Activated naive CD4-positive, alpha-beta T cell treated with Interleukin-2 at 50 U/mL for 16 hours (primary cell): Measurements from ENCODE around the gene MAT1A.

Experiments used
- DNase-seq: peaks from one replicate; pipeline ENCODE4 v3.0.0-alpha.2; 2020

MAT1A gene

GRCh38 chr10:80281784-80282765 lies 7.4 kb downstream of the MAT1A start:
- DNase-seq = no peak

GRCh38 chr10:80281292-80281691 lies 8.2 kb downstream of the MAT1A start:
- no peak for DNase-seq

GRCh38 chr10:80280071-80280800 lies 9.2 kb downstream of the MAT1A start:
- DNase-seq = no peak

- no peak for DNase-seq
These were observed 10.3 kb downstream of the MAT1A start for GRCh38 chr10:80279146-80279545.

GRCh38 chr10:80278480-80278879 lies 11.0 kb downstream of the MAT1A start:
- DNase-seq = no peak

GRCh38 chr10:80277567-80278250 lies 11.7 kb downstream of the MAT1A start:
- no peak for DNase-seq

GRCh38 chr10:80277016-80277415 lies 12.4 kb downstream of the MAT1A start:
- no peak for DNase-seq

GRCh38 chr10:80276335-80276734 lies 13.1 kb downstream of the MAT1A start:
- DNase-seq = no peak

- DNase-seq = no peak
These were observed 13.7 kb downstream of the MAT1A start for GRCh38 chr10:80275756-80276155.

GRCh38 chr10:80275135-80275498 lies 14.3 kb downstream of the MAT1A start:
- DNase-seq = no peak

GRCh38 chr10:80274396-80275134 lies 14.9 kb downstream of the MAT1A start:
- DNase-seq = no peak

GRCh38 chr10:80273523-80274170 lies 15.8 kb downstream of the MAT1A start:
- DNase-seq = no peak

- no peak for DNase-seq
These were observed 16.5 kb downstream of the MAT1A start for GRCh38 chr10:80272793-80273522.

GRCh38 chr10:80271416-80271815 lies 18.0 kb downstream of the MAT1A start:
- DNase-seq = no peak

GRCh38 chr10:80270887-80271286 lies 18.6 kb downstream of the MAT1A start:
- no peak for DNase-seq

GRCh38 chr10:80268938-80269588 lies 20.4 kb downstream of the MAT1A start:
- DNase-seq = no peak

- no peak for DNase-seq
These were observed 21.2 kb downstream of the MAT1A start for GRCh38 chr10:80268266-80268665.

- no peak for DNase-seq
These were observed 23.0 kb downstream of the MAT1A start for GRCh38 chr10:80266513-80266863.

- no peak for DNase-seq
These were observed 23.5 kb downstream of the MAT1A start for GRCh38 chr10:80265740-80266512.
